ENCODE data around the gene ARHGAP10.

- TF ChIP-seq, protein P1, sequence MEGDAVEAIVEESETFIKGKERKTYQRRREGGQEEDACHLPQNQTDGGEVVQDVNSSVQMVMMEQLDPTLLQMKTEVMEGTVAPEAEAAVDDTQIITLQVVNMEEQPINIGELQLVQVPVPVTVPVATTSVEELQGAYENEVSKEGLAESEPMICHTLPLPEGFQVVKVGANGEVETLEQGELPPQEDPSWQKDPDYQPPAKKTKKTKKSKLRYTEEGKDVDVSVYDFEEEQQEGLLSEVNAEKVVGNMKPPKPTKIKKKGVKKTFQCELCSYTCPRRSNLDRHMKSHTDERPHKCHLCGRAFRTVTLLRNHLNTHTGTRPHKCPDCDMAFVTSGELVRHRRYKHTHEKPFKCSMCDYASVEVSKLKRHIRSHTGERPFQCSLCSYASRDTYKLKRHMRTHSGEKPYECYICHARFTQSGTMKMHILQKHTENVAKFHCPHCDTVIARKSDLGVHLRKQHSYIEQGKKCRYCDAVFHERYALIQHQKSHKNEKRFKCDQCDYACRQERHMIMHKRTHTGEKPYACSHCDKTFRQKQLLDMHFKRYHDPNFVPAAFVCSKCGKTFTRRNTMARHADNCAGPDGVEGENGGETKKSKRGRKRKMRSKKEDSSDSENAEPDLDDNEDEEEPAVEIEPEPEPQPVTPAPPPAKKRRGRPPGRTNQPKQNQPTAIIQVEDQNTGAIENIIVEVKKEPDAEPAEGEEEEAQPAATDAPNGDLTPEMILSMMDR (IDR thresholded peaks at IDR 0.05), result no peak
- no peak for TF ChIP-seq POLR2A (IDR thresholded peaks at IDR 0.05)
Measured at GRCh38 chr4:147942729-147943128, 210.8 kb downstream of the ARHGAP10 start.
